ENCODE data around the gene WDR7.

WDR7 gene

GRCh38 chr18:57077005-57077765 is 426.0 kb downstream of the WDR7 start:
- H3K36me3 ChIP-seq (ENCODE audit: control insufficient read depth, insufficient read depth, low read length) = no peaks in the 10 kb centered on the region
- H3K4me1 ChIP-seq (ENCODE audit: control insufficient read depth, insufficient read depth, low read length) = no peaks in the 10 kb centered on the region
- no peak overlapping the region for H3K27ac ChIP-seq (ENCODE audit: low read depth, low read length)
- no peak overlapping the region for H3K9ac ChIP-seq (ENCODE audit: low read length)
- H3K27me3 ChIP-seq (ENCODE audit: control insufficient read depth, insufficient read depth, low read length) = peaks cover 2% of the 10 kb centered on the region
- H3K4me3 ChIP-seq (ENCODE audit: low read length) = no peak overlapping the region

- Histone ChIP-seq H3K4me1 (ENCODE audit: control insufficient read depth, insufficient read depth, low read length) (no peaks in the 10 kb centered on the region), H3K27me3 (ENCODE audit: control insufficient read depth, insufficient read depth, low read length) (peaks cover 2% of the 10 kb centered on the region), H3K36me3 (ENCODE audit: control insufficient read depth, insufficient read depth, low read length) (no peaks in the 10 kb centered on the region)
Observed at GRCh38 chr18:57077786-57078552, 426.8 kb downstream of the WDR7 start.

GRCh38 chr18:57078614-57079013 is 427.5 kb downstream of the WDR7 start:
- Histone ChIP-seq H3K27ac (ENCODE audit: low read depth, low read length) (no peak overlapping the region), H3K4me3 (ENCODE audit: low read length) (no peak overlapping the region), H3K27me3 (ENCODE audit: control insufficient read depth, insufficient read depth, low read length) (peaks cover 4% of the 10 kb centered on the region), H3K9ac (ENCODE audit: low read length) (no peak overlapping the region), H3K36me3 (ENCODE audit: control insufficient read depth, insufficient read depth, low read length) (no peaks in the 10 kb centered on the region), H3K4me1 (ENCODE audit: control insufficient read depth, insufficient read depth, low read length) (no peaks in the 10 kb centered on the region)

More at GRCh38 chr18:57077786-57078552, 426.8 kb downstream of the WDR7 start:
- Histone ChIP-seq H3K9ac (ENCODE audit: low read length) (no peak overlapping the region), H3K4me3 (ENCODE audit: low read length) (no peak overlapping the region), H3K27ac (ENCODE audit: low read depth, low read length) (no peak overlapping the region)

- Histone ChIP-seq H3K27me3 (ENCODE audit: control insufficient read depth, insufficient read depth, low read length) (peaks cover 4% of the 10 kb centered on the region), H3K36me3 (ENCODE audit: control insufficient read depth, insufficient read depth, low read length) (no peaks in the 10 kb centered on the region), H3K9ac (ENCODE audit: low read length) (no peak overlapping the region), H3K27ac (ENCODE audit: low read depth, low read length) (no peak overlapping the region), H3K4me3 (ENCODE audit: low read length) (no peak overlapping the region), H3K4me1 (ENCODE audit: control insufficient read depth, insufficient read depth, low read length) (no peaks in the 10 kb centered on the region)
Observed at GRCh38 chr18:57080479-57080878, 429.3 kb downstream of the WDR7 start.

GRCh38 chr18:57081899-57082298 is 430.7 kb downstream of the WDR7 start:
- peaks cover 2% of the 10 kb centered on the region for H3K27me3 ChIP-seq (ENCODE audit: control insufficient read depth, insufficient read depth, low read length)
- H3K36me3 ChIP-seq (ENCODE audit: control insufficient read depth, insufficient read depth, low read length) = no peaks in the 10 kb centered on the region
- H3K27ac ChIP-seq (ENCODE audit: low read depth, low read length) = no peak overlapping the region
- H3K4me3 ChIP-seq (ENCODE audit: low read length) = no peak overlapping the region
- no peaks in the 10 kb centered on the region for H3K4me1 ChIP-seq (ENCODE audit: control insufficient read depth, insufficient read depth, low read length)
- no peak overlapping the region for H3K9ac ChIP-seq (ENCODE audit: low read length)

- peaks cover 2% of the 10 kb centered on the region for H3K27me3 ChIP-seq (ENCODE audit: control insufficient read depth, insufficient read depth, low read length)
- no peak overlapping the region for H3K27ac ChIP-seq (ENCODE audit: low read depth, low read length)
- H3K36me3 ChIP-seq (ENCODE audit: control insufficient read depth, insufficient read depth, low read length) = no peaks in the 10 kb centered on the region
- H3K4me3 ChIP-seq (ENCODE audit: low read length) = no peak overlapping the region
- no peak overlapping the region for H3K9ac ChIP-seq (ENCODE audit: low read length)
- H3K4me1 ChIP-seq (ENCODE audit: control insufficient read depth, insufficient read depth, low read length) = no peaks in the 10 kb centered on the region
Observed at GRCh38 chr18:57083485-57083884, 432.3 kb downstream of the WDR7 start.

GRCh38 chr18:57084331-57085271 is 433.4 kb downstream of the WDR7 start:
- Histone ChIP-seq H3K27me3 (ENCODE audit: control insufficient read depth, insufficient read depth, low read length) (peaks cover 2% of the 10 kb centered on the region), H3K36me3 (ENCODE audit: control insufficient read depth, insufficient read depth, low read length) (no peaks in the 10 kb centered on the region), H3K4me1 (ENCODE audit: control insufficient read depth, insufficient read depth, low read length) (no peaks in the 10 kb centered on the region), H3K4me3 (ENCODE audit: low read length) (no peak overlapping the region), H3K9ac (ENCODE audit: low read length) (no peak overlapping the region), H3K27ac (ENCODE audit: low read depth, low read length) (no peak overlapping the region)

GRCh38 chr18:57085371-57085770 is 434.2 kb downstream of the WDR7 start:
- Histone ChIP-seq H3K4me1 (ENCODE audit: control insufficient read depth, insufficient read depth, low read length) (no peaks in the 10 kb centered on the region), H3K4me3 (ENCODE audit: low read length) (no peak overlapping the region), H3K27ac (ENCODE audit: low read depth, low read length) (no peak overlapping the region), H3K36me3 (ENCODE audit: control insufficient read depth, insufficient read depth, low read length) (no peaks in the 10 kb centered on the region), H3K9ac (ENCODE audit: low read length) (no peak overlapping the region), H3K27me3 (ENCODE audit: control insufficient read depth, insufficient read depth, low read length) (peaks cover 2% of the 10 kb centered on the region)

GRCh38 chr18:57086163-57086562 is 435.0 kb downstream of the WDR7 start:
- no peak overlapping the region for H3K27ac ChIP-seq (ENCODE audit: low read depth, low read length)
- peaks cover 2% of the 10 kb centered on the region for H3K27me3 ChIP-seq (ENCODE audit: control insufficient read depth, insufficient read depth, low read length)
- no peak overlapping the region for H3K4me3 ChIP-seq (ENCODE audit: low read length)
- no peaks in the 10 kb centered on the region for H3K4me1 ChIP-seq (ENCODE audit: control insufficient read depth, insufficient read depth, low read length)
- no peaks in the 10 kb centered on the region for H3K36me3 ChIP-seq (ENCODE audit: control insufficient read depth, insufficient read depth, low read length)
- no peak overlapping the region for H3K9ac ChIP-seq (ENCODE audit: low read length)
